Activated CD4-positive, alpha-beta T cell treated with anti-CD3 and anti-CD28 coated beads, Interleukin-2, amount 50 U/mL, for 16 hours (primary cell): Measurements from ENCODE around the gene RBM8A.

ENCODE experiments used
- DNase-seq: peaks from one replicate; pipeline ENCODE4 v3.0.0-alpha.2; 2020

The RBM8A gene

GRCh38 chr1:145927063-145927886 is at the start of gene RBM8A:
RBM8A (minus strand) TSS chr1:145927484; CDS start chr1:145927426, 58 bp downstream.
- peak; percentile 98 for DNase-seq

GRCh38 chr1:145977016-145977415 is 49.7 kb upstream of the RBM8A start:
- DNase-seq: no peak

GRCh38 chr1:145975216-145975615 is 47.9 kb upstream of the RBM8A start:
- DNase-seq: no peak

- DNase-seq: no peak
Observed at GRCh38 chr1:145974721-145975120, 47.4 kb upstream of the RBM8A start.

- DNase-seq: no peak
Observed at GRCh38 chr1:145972580-145972979, 45.3 kb upstream of the RBM8A start.

- no peak for DNase-seq
Observed at GRCh38 chr1:145967288-145967687, 40.0 kb upstream of the RBM8A start.

- DNase-seq: no peak
Observed at GRCh38 chr1:145965119-145965744, 37.9 kb upstream of the RBM8A start.

- peak; percentile 97 for DNase-seq
Observed at GRCh38 chr1:145964328-145965118, 37.2 kb upstream of the RBM8A start, which contains the start of the genes ANKRD34A and POLR3GL. ANKRD34A (minus strand) TSS chr1:145964575; CDS start chr1:145961759, 2,816 bp downstream. POLR3GL (plus strand) TSS chr1:145964690; CDS start chr1:145974866, 10,176 bp downstream.

- DNase-seq: no peak
Observed at GRCh38 chr1:145963265-145964019, 36.2 kb upstream of the RBM8A start.

GRCh38 chr1:145962157-145963102 is 35.1 kb upstream of the RBM8A start:
- DNase-seq: no peak

GRCh38 chr1:145961425-145962156 is 34.3 kb upstream of the RBM8A start:
- peak; percentile 58 for DNase-seq

GRCh38 chr1:145961109-145961424 is 33.8 kb upstream of the RBM8A start:
- no peak for DNase-seq

- peak; percentile 49 for DNase-seq
Observed at GRCh38 chr1:145960468-145961108, 33.3 kb upstream of the RBM8A start.

- DNase-seq: no peak
Observed at GRCh38 chr1:145959957-145960467, 32.7 kb upstream of the RBM8A start.

GRCh38 chr1:145959333-145959732 is 32.0 kb upstream of the RBM8A start:
- no peak for DNase-seq

GRCh38 chr1:145958734-145959133 is 31.4 kb upstream of the RBM8A start:
- no peak for DNase-seq

- peak; percentile 98 for DNase-seq
Observed at GRCh38 chr1:145957443-145958319, 30.4 kb upstream of the RBM8A start, which contains the start of gene LIX1L. LIX1L (minus strand) TSS chr1:145958017; CDS start chr1:145957927, 90 bp downstream.

GRCh38 chr1:145956781-145957442 is 29.6 kb upstream of the RBM8A start:
- no peak for DNase-seq
